Endodermal cell (in vitro differentiated cells): ENCODE measurements around the gene NSMCE4A. TPM values are rescaled to one million over a fixed set of nuclear protein-coding genes. Genes with fewer than 3 reads are reported as not detected.

Experiments used
- DNase-seq: peaks from one replicate; pipeline ENCODE4 v3.0.0-alpha.2; 2017
- H3K27ac ChIP-seq: 2 replicates; pipeline ENCODE4 v1.5.1; 2013; ENCODE audit warnings: mild to moderate bottlenecking, low read depth, low read length, moderate library complexity
- H3K27me3 ChIP-seq: 2 replicates; pipeline ENCODE4 v1.6.1; 2013; ENCODE audit warnings: mild to moderate bottlenecking, low read length, moderate library complexity; ENCODE audit not compliant: insufficient read depth, control insufficient read depth, poor library complexity, severe bottlenecking
- H3K36me3 ChIP-seq: 2 replicates; pipeline ENCODE4 v1.7.0; 2013; ENCODE audit warnings: mild to moderate bottlenecking, low read length, moderate library complexity; ENCODE audit not compliant: control insufficient read depth, insufficient read depth
- H3K4me1 ChIP-seq: one replicate; pipeline ENCODE4 v1.7.0; 2013; ENCODE audit warnings: low read length; ENCODE audit not compliant: control insufficient read depth, insufficient read depth
- H3K4me3 ChIP-seq: 2 replicates; pipeline ENCODE4 v1.5.1; 2013; ENCODE audit warnings: mild to moderate bottlenecking, low read length, moderate library complexity
- H3K9ac ChIP-seq: 2 replicates; pipeline ENCODE4 v1.6.1; 2013; ENCODE audit warnings: mild to moderate bottlenecking, low read length, moderate library complexity; ENCODE audit not compliant: poor library complexity, severe bottlenecking; ENCODE audit errors: extremely low read depth
- H3K9me3 ChIP-seq: 2 replicates; pipeline ENCODE4 v1.6.1; 2013; ENCODE audit warnings: mild to moderate bottlenecking, low read length, moderate library complexity; ENCODE audit not compliant: control insufficient read depth
- H3K27ac Mint-ChIP-seq: 2 replicates; pipeline ENCODE4 v1.8.0; 2020; ENCODE audit warnings: mixed read lengths
- H3K27me3 Mint-ChIP-seq: 2 replicates; pipeline ENCODE4 v1.8.0; 2021; ENCODE audit warnings: mild to moderate bottlenecking, mixed read lengths; ENCODE audit not compliant: insufficient read depth
- H3K36me3 Mint-ChIP-seq: 2 replicates; pipeline ENCODE4 v1.8.0; 2020; ENCODE audit warnings: low read depth, mixed read lengths
- H3K4me1 Mint-ChIP-seq: 2 replicates; pipeline ENCODE4 v1.8.0; 2020; ENCODE audit warnings: mixed read lengths
- H3K4me3 Mint-ChIP-seq: 2 replicates; pipeline ENCODE4 v1.8.0; 2020; ENCODE audit warnings: mild to moderate bottlenecking, moderate library complexity, mixed read lengths
- H3K9me3 Mint-ChIP-seq: 2 replicates; pipeline ENCODE4 v1.8.0; 2020; ENCODE audit warnings: mild to moderate bottlenecking, mixed read lengths
- CTCF ChIP-seq: fragments of 200-600 bp; sonication (generic); conservative IDR thresholded peaks from 2 replicates; pipeline ENCODE4 v1.5.0; 2021; ENCODE audit warnings: antibody characterized with exemption, mild to moderate bottlenecking
- WGBS, 2 experiments: methylation state at CpG; one replicate each; pipeline versions ENCODE4 v1.1.5 to v1.1.7; 2013; ENCODE audit warnings: missing lambda C conversion rate in 2 of 2, mixed read lengths in 1 of 2; ENCODE audit not compliant: insufficient coverage in 1 of 2, insufficient read length in 1 of 2; 5-methylcytosine and 5-hydroxymethylcytosine counted together
- total RNA-seq, 2 donors: library from RNA; stranded (reverse); fragmentation: NEBNext Ultra II Directional in 1 of 2; extraction: Animal tissue kit (Norgen Biotek cat#: 25700) in 1 of 2; gene quantifications; 2 replicates in 1 of 2; 3 replicates in 1 of 2; pipeline ENCODE4 v1.2.1, GENCODE V29; 2021

Gene NSMCE4A
- total RNA-seq, 2 donors from 2014 or later = 55.3 to 69.7 TPM

- WGBS, 2 experiments = 89 to 93% methylated on average over 8 of the region's 11 CpGs
- Mint-ChIP-seq H3K9me3 (no peaks in the 10 kb centered on the region), H3K27me3 (no peaks in the 10 kb centered on the region), H3K4me1 (peaks cover 41% of the 10 kb centered on the region), H3K27ac (no peak overlapping the region), H3K4me3 (no peak overlapping the region), H3K36me3 (peaks cover 3% of the 10 kb centered on the region)
- no peak for TF ChIP-seq CTCF
- Histone ChIP-seq H3K27me3 (no peaks in the 10 kb centered on the region), H3K36me3 (no peaks in the 10 kb centered on the region), H3K4me3 (no peak overlapping the region), H3K4me1 (peaks cover 10% of the 10 kb centered on the region), H3K9ac (no peak overlapping the region), H3K27ac (no peak overlapping the region), H3K9me3 (no peaks in the 10 kb centered on the region)
- no peak for DNase-seq
These were observed 46.8 kb upstream of the NSMCE4A start for GRCh38 chr10:122021828-122022227.

- peaks cover 45% of the 10 kb centered on the region for H3K4me1 Mint-ChIP-seq
- no peak for TF ChIP-seq CTCF
- no peak overlapping the region for H3K4me3 Mint-ChIP-seq
- H3K4me1 ChIP-seq = peaks cover 10% of the 10 kb centered on the region
- H3K4me3 ChIP-seq = no peak overlapping the region
- H3K9me3 Mint-ChIP-seq = no peaks in the 10 kb centered on the region
- H3K36me3 ChIP-seq = no peaks in the 10 kb centered on the region
- no peak overlapping the region for H3K27ac Mint-ChIP-seq
- H3K9ac ChIP-seq = no peak overlapping the region
- no peaks in the 10 kb centered on the region for H3K27me3 ChIP-seq
- H3K27ac ChIP-seq = no peak overlapping the region
- H3K27me3 Mint-ChIP-seq = no peaks in the 10 kb centered on the region
- H3K9me3 ChIP-seq = no peaks in the 10 kb centered on the region
- H3K36me3 Mint-ChIP-seq = peaks cover 3% of the 10 kb centered on the region
- DNase-seq = no peak
- WGBS, 2 experiments = 80 to 81% methylated on average over 9 of the region's 9 CpGs
These were observed 46.4 kb upstream of the NSMCE4A start for GRCh38 chr10:122021379-122021778.

GRCh38 chr10:122020226-122020625 lies 45.2 kb upstream of the NSMCE4A start:
- no peaks in the 10 kb centered on the region for H3K27me3 ChIP-seq

More at GRCh38 chr10:122020226-122020625, 45.2 kb upstream of the NSMCE4A start:
- Histone ChIP-seq H3K4me1 (peaks cover 10% of the 10 kb centered on the region), H3K9me3 (no peaks in the 10 kb centered on the region), H3K27ac (no peak overlapping the region), H3K9ac (no peak overlapping the region), H3K4me3 (peak overlapping the region; percentile 64), H3K36me3 (no peaks in the 10 kb centered on the region)
- peaks cover 3% of the 10 kb centered on the region for H3K36me3 Mint-ChIP-seq
- 90 to 96% methylated on average over 6 of the region's 6 CpGs for WGBS, 2 experiments
- H3K9me3 Mint-ChIP-seq = no peaks in the 10 kb centered on the region
- H3K27me3 Mint-ChIP-seq = no peaks in the 10 kb centered on the region
- TF ChIP-seq CTCF = no peak
- peaks cover 45% of the 10 kb centered on the region for H3K4me1 Mint-ChIP-seq
- DNase-seq = no peak
- no peak overlapping the region for H3K27ac Mint-ChIP-seq
- H3K4me3 Mint-ChIP-seq = peak overlapping the region; percentile 46
